ENCODE data around the gene HVCN1.

DNA sequence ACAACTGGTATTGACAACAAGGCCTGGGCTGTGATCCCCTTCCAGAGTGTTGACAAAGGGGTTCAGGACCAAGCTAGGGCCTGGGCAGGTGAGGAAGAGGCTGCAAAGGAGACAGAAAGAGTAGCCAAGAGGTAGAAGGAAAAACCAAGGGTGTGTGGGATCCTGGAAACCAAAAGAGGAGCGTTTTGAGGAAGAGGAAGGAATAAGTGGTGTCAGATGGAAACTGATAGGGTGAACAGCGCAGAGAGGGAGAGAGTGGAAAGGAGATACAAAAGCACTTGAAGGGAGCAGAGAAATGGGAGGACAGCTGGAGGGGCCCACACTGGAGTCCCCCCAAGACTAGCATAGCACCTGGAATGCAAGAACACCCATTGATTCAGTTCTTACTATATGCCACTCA, 8.3 kb upstream of the HVCN1 start:
- TF ChIP-seq ZBTB20 (CRISPR knock-in tag; IDR thresholded peaks at IDR 0.05; ENCODE audit: borderline replicate concordance, low read depth) (no peak), SRF (IDR thresholded peaks at IDR 0.05; ENCODE audit: low read depth, low read length) (no peak), NFYC (CRISPR knock-in tag; IDR thresholded peaks at IDR 0.05) (no peak)
- TF ChIP-seq, protein P1, sequence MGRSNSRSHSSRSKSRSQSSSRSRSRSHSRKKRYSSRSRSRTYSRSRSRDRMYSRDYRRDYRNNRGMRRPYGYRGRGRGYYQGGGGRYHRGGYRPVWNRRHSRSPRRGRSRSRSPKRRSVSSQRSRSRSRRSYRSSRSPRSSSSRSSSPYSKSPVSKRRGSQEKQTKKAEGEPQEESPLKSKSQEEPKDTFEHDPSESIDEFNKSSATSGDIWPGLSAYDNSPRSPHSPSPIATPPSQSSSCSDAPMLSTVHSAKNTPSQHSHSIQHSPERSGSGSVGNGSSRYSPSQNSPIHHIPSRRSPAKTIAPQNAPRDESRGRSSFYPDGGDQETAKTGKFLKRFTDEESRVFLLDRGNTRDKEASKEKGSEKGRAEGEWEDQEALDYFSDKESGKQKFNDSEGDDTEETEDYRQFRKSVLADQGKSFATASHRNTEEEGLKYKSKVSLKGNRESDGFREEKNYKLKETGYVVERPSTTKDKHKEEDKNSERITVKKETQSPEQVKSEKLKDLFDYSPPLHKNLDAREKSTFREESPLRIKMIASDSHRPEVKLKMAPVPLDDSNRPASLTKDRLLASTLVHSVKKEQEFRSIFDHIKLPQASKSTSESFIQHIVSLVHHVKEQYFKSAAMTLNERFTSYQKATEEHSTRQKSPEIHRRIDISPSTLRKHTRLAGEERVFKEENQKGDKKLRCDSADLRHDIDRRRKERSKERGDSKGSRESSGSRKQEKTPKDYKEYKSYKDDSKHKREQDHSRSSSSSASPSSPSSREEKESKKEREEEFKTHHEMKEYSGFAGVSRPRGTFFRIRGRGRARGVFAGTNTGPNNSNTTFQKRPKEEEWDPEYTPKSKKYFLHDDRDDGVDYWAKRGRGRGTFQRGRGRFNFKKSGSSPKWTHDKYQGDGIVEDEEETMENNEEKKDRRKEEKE (IDR thresholded peaks at IDR 0.05) = no peak
- TF ChIP-seq, protein P2, sequence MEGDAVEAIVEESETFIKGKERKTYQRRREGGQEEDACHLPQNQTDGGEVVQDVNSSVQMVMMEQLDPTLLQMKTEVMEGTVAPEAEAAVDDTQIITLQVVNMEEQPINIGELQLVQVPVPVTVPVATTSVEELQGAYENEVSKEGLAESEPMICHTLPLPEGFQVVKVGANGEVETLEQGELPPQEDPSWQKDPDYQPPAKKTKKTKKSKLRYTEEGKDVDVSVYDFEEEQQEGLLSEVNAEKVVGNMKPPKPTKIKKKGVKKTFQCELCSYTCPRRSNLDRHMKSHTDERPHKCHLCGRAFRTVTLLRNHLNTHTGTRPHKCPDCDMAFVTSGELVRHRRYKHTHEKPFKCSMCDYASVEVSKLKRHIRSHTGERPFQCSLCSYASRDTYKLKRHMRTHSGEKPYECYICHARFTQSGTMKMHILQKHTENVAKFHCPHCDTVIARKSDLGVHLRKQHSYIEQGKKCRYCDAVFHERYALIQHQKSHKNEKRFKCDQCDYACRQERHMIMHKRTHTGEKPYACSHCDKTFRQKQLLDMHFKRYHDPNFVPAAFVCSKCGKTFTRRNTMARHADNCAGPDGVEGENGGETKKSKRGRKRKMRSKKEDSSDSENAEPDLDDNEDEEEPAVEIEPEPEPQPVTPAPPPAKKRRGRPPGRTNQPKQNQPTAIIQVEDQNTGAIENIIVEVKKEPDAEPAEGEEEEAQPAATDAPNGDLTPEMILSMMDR (CRISPR knock-in tag; IDR thresholded peaks at IDR 0.05) = no peak
